SU-DHL-6 (cell line): ENCODE results near the gene TM9SF4.

ENCODE experiments used
- H2AFZ ChIP-seq: fragments of 200-600 bp; sonication (generic); 2 replicates; pipeline ENCODE4 v1.6.1; 2014; ENCODE audit warnings: low read depth, mild to moderate bottlenecking, moderate library complexity, mixed read lengths, antibody characterized with exemption, low read length; ENCODE audit not compliant: severe bottlenecking
- H3F3A ChIP-seq: fragments of 200-600 bp; shearing (Covaris generic); 2 replicates; pipeline ENCODE4 v1.6.0; 2016; ENCODE audit warnings: antibody characterized with exemption, mild to moderate bottlenecking; ENCODE audit not compliant: insufficient read depth
- H3K27ac ChIP-seq: fragments of 200-600 bp; sonication (generic); 2 replicates; pipeline ENCODE4 v1.5.1; 2016; ENCODE audit warnings: low read depth, mild to moderate bottlenecking, low read length, moderate library complexity, mixed read lengths
- H3K27me3 ChIP-seq: fragments of 200-600 bp; sonication (generic), shearing (Covaris generic); 2 replicates; pipeline ENCODE4 v1.6.0; 2014; ENCODE audit warnings: mild to moderate bottlenecking, low read length
- H3K36me3 ChIP-seq: fragments of 200-600 bp; sonication (generic); 2 replicates; pipeline ENCODE4 v1.6.1; 2014; ENCODE audit warnings: mild to moderate bottlenecking, low read length, mixed read lengths
- H3K4me2 ChIP-seq: fragments of 300-600, 200-600 bp; shearing (Covaris generic), sonication (generic); 2 replicates; pipeline ENCODE4 v1.6.0; 2014; ENCODE audit warnings: low read length, low read depth, mild to moderate bottlenecking; ENCODE audit not compliant: poor library complexity, severe bottlenecking
- H3K4me3 ChIP-seq: fragments of 200-600 bp; sonication (generic); 2 replicates; pipeline ENCODE4 v1.5.1; 2014; ENCODE audit warnings: antibody characterized with exemption, low read length, mild to moderate bottlenecking, mixed read lengths; ENCODE audit not compliant: insufficient read depth, poor library complexity, severe bottlenecking
- H3K79me2 ChIP-seq: fragments of 200-600 bp; sonication (generic); 2 replicates; pipeline ENCODE4 v1.6.1; 2014; ENCODE audit warnings: mild to moderate bottlenecking, low read length, moderate library complexity; ENCODE audit not compliant: insufficient read depth
- H3K9ac ChIP-seq: fragments of 200-600 bp; sonication (generic); 2 replicates; pipeline ENCODE4 v1.7.0; 2014; ENCODE audit warnings: mild to moderate bottlenecking, low read length
- H3K9me2 ChIP-seq: fragments of 200-600 bp; sonication (generic); replicated peaks from 2 replicates; pipeline ENCODE4 v1.6.1; 2014; ENCODE audit warnings: low read length; ENCODE audit not compliant: insufficient read depth
- H3K9me3 ChIP-seq: fragments of 200-600 bp; sonication (generic); 2 replicates; pipeline ENCODE4 v1.6.1; 2014; ENCODE audit warnings: low read length, mixed read lengths; ENCODE audit not compliant: insufficient read depth
- H4K20me1 ChIP-seq: fragments of 200-600 bp; sonication (generic); 2 replicates; pipeline ENCODE4 v1.6.1; 2014; ENCODE audit warnings: low read depth, mild to moderate bottlenecking, antibody characterized with exemption, low read length, moderate library complexity, mixed read lengths
- CTCF ChIP-seq: fragments of 200-600 bp; sonication (generic); IDR thresholded peaks from one replicate; pipeline ENCODE4 v1.5.1; 2017; ENCODE audit warnings: antibody characterized with exemption, mild to moderate bottlenecking, low read length, moderate library complexity; ENCODE audit not compliant: insufficient read depth, poor library complexity, severe bottlenecking
- EZH2phosphoT487 ChIP-seq: fragments of 200-600 bp; sonication (generic), shearing (Covaris generic); conservative IDR thresholded peaks from 2 replicates; pipeline ENCODE4 v1.6.1; 2018; ENCODE audit warnings: mild to moderate bottlenecking, antibody characterized with exemption, low read length, moderate library complexity, mixed read lengths

The TM9SF4 gene

GRCh38 chr20:32208499-32209154, 99.1 kb downstream of the TM9SF4 start:
- peaks cover 2% of the 10 kb centered on the region; the same call in 1 of the 2 replicates for H4K20me1 ChIP-seq
- no peaks in the 10 kb centered on the region for H3K9me2 ChIP-seq
- peaks cover 3% of the 10 kb centered on the region; the same call in 1 of the 2 replicates for H3K36me3 ChIP-seq
- peaks cover 9% of the 10 kb centered on the region; the same call in 1 of the 2 replicates for H3F3A ChIP-seq
- peak overlapping the region; percentile 90 for H3K9ac ChIP-seq
- H3K4me2 ChIP-seq, result peak overlapping the region; percentile 70
- TF ChIP-seq CTCF (no peak), EZH2phosphoT487 (no peak)
- no peaks in the 10 kb centered on the region for H3K9me3 ChIP-seq
- H3K4me3 ChIP-seq, result peak overlapping the region; percentile 93
- H2AFZ ChIP-seq, result peak overlapping the region; percentile 71
- peak overlapping the region; percentile 36; the same call in 1 of the 2 replicates for H3K27ac ChIP-seq
- peaks cover 63% of the 10 kb centered on the region for H3K79me2 ChIP-seq
- no peaks in the 10 kb centered on the region for H3K27me3 ChIP-seq

GRCh38 chr20:32209850-32210605, 100.5 kb downstream of the TM9SF4 start:
- peaks cover 54% of the 10 kb centered on the region for H3K79me2 ChIP-seq
- peaks cover 6% of the 10 kb centered on the region; the same call in 1 of the 2 replicates for H3F3A ChIP-seq
- no peaks in the 10 kb centered on the region for H3K9me2 ChIP-seq
- H3K36me3 ChIP-seq, result peaks cover 3% of the 10 kb centered on the region; the same call in 1 of the 2 replicates
- no peaks in the 10 kb centered on the region for H3K27me3 ChIP-seq
- no peak for TF ChIP-seq CTCF
- no peak for TF ChIP-seq EZH2phosphoT487
- no peaks in the 10 kb centered on the region; the same call in 1 of the 2 replicates for H4K20me1 ChIP-seq
- H3K9me3 ChIP-seq, result no peaks in the 10 kb centered on the region
- no peak overlapping the region for H3K4me3 ChIP-seq
- no peak overlapping the region for H3K9ac ChIP-seq
- H2AFZ ChIP-seq, result no peak overlapping the region
- no peak overlapping the region for H3K27ac ChIP-seq
- H3K4me2 ChIP-seq, result no peak overlapping the region

- H3K27me3 ChIP-seq, result no peaks in the 10 kb centered on the region
- no peaks in the 10 kb centered on the region for H3K9me2 ChIP-seq
- no peaks in the 10 kb centered on the region for H3F3A ChIP-seq
- no peak overlapping the region for H2AFZ ChIP-seq
- no peak for TF ChIP-seq EZH2phosphoT487
- TF ChIP-seq CTCF, result no peak
- peaks cover 14% of the 10 kb centered on the region for H3K36me3 ChIP-seq
- no peaks in the 10 kb centered on the region for H4K20me1 ChIP-seq
- H3K4me3 ChIP-seq, result no peak overlapping the region
- no peak overlapping the region for H3K9ac ChIP-seq
- H3K4me2 ChIP-seq, result no peak overlapping the region
- no peak overlapping the region for H3K27ac ChIP-seq
- H3K79me2 ChIP-seq, result peaks cover 18% of the 10 kb centered on the region
- no peaks in the 10 kb centered on the region for H3K9me3 ChIP-seq
These were observed 104.4 kb downstream of the TM9SF4 start for GRCh38 chr20:32213870-32214269.
